ENCODE data around the gene RTN4R.

The RTN4R gene

GRCh38 chr22:20239676-20240446 is 28.3 kb downstream of the RTN4R start:
- no peak for DNase-seq

- DNase-seq = no peak
Observed at GRCh38 chr22:20238901-20239675, 29.0 kb downstream of the RTN4R start.

GRCh38 chr22:20238536-20238900 is 29.6 kb downstream of the RTN4R start:
- no peak for DNase-seq

- no peak for DNase-seq
Observed at GRCh38 chr22:20237480-20238440, 30.4 kb downstream of the RTN4R start.

- no peak for DNase-seq
Observed at GRCh38 chr22:20236052-20236717, 31.9 kb downstream of the RTN4R start.

- DNase-seq = no peak
Observed at GRCh38 chr22:20235389-20235991, 32.6 kb downstream of the RTN4R start.

- no peak for DNase-seq
Observed at GRCh38 chr22:20234760-20235388, 33.2 kb downstream of the RTN4R start.

- DNase-seq = no peak
Observed at GRCh38 chr22:20234314-20234682, 33.8 kb downstream of the RTN4R start.

- no peak for DNase-seq
Observed at GRCh38 chr22:20233351-20234313, 34.5 kb downstream of the RTN4R start.

- no peak for DNase-seq
Observed at GRCh38 chr22:20232781-20233180, 35.3 kb downstream of the RTN4R start.

GRCh38 chr22:20232237-20232598 is 35.9 kb downstream of the RTN4R start:
- no peak for DNase-seq

- no peak for DNase-seq
Observed at GRCh38 chr22:20231514-20232236, 36.4 kb downstream of the RTN4R start.

GRCh38 chr22:20230777-20231420 is 37.2 kb downstream of the RTN4R start:
- DNase-seq = no peak

GRCh38 chr22:20229916-20230775 is 38.0 kb downstream of the RTN4R start:
- peak; percentile 3 for DNase-seq

- DNase-seq = no peak
Observed at GRCh38 chr22:20228939-20229272, 39.2 kb downstream of the RTN4R start.

- DNase-seq = no peak
Observed at GRCh38 chr22:20228055-20228938, 39.8 kb downstream of the RTN4R start.

- no peak for DNase-seq
Observed at GRCh38 chr22:20227363-20227762, 40.8 kb downstream of the RTN4R start.
